Activated T-helper 1 cell treated with Interleukin-2 at 50 U/mL for 16 hours (primary cell): Measurements from ENCODE around the gene RER1.

Experiments used
- DNase-seq: peaks from one replicate; pipeline ENCODE4 v3.0.0-alpha.2; 2020; ENCODE audit warnings: low read depth

Gene RER1

GRCh38 chr1:2389644-2390043, 2.0 kb upstream of the RER1 start:
- DNase-seq = no peak

GRCh38 chr1:2391931-2392509, 379 bp downstream of the RER1 start:
- no peak for DNase-seq

- DNase-seq = no peak
These were observed 1.0 kb downstream of the RER1 start for GRCh38 chr1:2392686-2393085.

- no peak for DNase-seq
These were observed 1.8 kb downstream of the RER1 start for GRCh38 chr1:2393471-2393877.

DNA sequence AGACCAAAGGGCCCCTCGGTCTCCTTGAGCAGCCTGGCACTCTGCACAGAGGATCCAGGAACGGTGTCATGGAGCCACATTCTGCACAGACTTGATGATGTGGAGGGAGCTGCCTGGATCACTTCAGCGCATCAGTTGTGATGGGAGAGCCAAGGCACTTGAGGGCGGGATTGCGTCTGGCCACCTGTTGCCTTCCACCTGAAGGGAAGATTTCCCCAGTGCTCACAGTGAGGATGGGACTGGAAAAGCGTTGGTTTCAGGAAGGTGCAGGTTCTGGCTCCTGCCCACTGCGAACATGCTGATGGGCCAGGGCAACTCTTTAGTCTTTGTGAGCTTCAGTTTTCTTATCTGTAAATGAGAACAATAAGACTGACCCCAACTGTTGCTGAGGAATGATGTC, 2.6 kb downstream of the RER1 start:
- no peak for DNase-seq

DNA sequence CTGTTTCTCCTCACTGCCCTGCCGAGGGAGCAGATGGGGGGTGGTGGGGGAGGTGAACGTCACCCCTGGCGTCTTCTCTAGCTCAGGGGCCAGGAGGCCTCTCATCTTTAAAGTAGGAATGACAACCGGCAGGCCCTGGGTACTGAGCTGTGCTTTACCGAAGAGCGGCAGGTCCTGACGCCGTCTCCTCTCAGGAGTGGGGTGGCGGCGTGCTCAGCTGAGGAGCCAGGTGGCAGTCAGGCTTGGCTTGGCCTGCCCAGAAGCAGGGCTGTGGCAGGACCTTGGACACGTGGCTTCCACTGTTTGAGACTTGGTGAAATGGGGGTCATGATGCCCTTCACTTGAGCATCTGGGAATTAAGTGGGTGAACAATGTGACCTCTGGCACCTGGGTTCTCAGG, 3.1 kb downstream of the RER1 start:
- DNase-seq = no peak

GRCh38 chr1:2395245-2395644, 3.6 kb downstream of the RER1 start:
- DNase-seq = no peak

DNA sequence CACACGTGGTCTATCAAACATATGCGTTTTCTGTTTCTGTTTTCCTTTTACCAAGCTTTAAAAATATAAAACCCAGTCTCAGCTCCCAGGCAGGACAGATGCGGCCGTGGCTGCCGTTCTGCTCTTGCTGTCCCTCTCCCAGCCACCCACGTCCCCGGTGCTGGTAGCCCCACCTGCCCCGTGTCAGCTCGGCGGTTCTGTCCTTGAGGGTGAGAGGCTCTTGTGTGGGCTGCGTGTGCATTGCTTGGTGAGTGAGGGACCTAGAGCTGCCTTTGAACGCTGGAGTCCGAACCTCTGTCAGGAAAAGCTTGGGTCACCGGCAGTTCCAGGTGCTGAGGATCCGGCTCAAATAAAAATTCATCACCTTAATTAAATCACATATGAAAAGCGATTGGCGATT, 4.4 kb downstream of the RER1 start:
- no peak for DNase-seq

DNA sequence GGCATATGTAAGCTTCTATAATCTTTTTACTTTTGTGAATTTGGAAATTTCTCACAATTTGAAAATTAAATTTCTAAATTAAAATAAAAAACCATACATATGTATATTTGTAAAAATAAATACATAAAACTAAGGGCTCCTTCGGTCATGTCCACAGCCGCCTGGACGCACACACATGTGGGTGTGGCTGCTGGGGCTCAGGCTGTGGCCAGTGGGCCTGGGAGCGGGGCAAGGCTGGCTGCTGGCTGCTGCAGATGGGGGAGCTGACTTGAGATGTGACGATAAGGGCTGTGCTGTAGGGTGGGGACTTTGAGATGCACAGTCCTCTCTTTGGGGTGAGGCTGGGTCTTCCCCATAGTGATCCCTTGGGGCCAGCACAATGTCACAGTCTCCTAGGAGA, 4.8 kb downstream of the RER1 start:
- no peak for DNase-seq

GRCh38 chr1:2397007-2397679, 5.5 kb downstream of the RER1 start:
- no peak for DNase-seq

DNA sequence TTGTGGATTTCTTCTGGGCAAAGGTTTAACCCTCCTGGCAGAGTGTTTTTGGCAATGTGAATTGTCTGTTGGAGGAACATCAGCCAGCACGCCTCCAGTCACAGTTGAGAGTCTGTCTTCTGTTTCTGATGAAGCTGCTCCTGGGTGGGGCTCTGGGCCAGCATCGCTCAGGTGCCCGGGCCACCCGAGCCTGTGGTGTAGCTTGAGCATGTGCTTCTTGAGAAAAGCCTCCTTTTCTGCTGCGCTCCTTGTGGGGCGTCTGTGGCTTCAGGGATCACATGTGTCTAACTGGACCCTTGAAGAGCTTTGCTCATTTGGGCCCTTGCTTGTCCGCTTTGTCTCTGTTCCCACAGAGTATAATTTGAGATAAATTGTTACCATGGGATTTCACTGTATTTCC, 7.2 kb downstream of the RER1 start:
- DNase-seq = no peak

- no peak for DNase-seq
These were observed 8.4 kb downstream of the RER1 start for GRCh38 chr1:2399890-2400575.

DNA sequence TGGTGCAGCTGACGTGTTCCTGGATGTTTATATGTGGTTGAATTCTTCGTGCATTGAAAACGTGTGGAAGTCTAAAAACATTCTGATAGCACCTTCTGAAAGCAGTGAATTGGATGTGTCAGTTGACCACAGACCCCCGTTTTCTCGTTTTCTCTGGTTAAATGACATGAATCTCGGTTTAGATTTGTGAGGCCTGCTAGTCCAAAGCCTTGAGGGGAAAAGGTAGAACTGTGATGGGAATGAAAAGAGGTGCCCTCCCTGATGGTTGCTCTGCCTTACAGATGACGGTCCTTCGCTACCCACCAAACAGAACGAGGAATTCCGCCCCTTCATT, 8.9 kb downstream of the RER1 start:
- no peak for DNase-seq

- no peak for DNase-seq
These were observed 9.5 kb downstream of the RER1 start for GRCh38 chr1:2400950-2401649.

GRCh38 chr1:2402420-2402819, 10.8 kb downstream of the RER1 start:
- no peak for DNase-seq

GRCh38 chr1:2403273-2403672, 11.6 kb downstream of the RER1 start:
- DNase-seq = no peak

- DNase-seq = no peak
These were observed 12.7 kb downstream of the RER1 start for GRCh38 chr1:2404142-2404889.

DNA sequence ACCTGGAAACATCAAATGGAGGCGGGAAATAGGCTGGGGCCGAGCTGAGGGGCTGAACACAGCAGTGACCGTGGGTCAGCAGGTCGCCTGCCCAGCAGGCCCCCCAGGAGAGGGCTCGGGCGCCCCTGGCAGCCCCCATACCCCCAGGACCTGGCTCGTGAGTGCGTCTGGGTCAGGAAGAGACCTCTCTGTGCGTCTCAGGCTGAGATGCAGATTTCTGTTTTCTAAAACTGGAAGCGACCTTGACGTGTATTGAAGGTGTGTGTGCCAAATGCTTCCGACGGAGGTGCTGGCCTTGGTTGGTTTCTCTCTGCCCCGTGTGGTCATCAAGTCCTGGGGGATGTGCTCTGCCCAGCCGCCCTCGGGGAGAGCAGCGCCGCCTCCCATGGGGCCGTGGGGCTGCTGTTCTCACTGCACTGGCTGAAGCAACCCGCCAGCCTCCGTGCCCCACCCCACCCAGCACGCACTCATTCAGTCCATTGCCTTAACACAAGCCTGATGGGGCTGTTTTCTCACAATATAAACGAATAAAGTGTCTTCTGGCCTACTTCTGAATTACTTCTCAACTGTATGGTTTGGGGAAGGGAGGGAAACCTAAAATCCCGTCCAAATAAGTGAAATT, 13.4 kb downstream of the RER1 start:
- DNase-seq = no peak

DNA sequence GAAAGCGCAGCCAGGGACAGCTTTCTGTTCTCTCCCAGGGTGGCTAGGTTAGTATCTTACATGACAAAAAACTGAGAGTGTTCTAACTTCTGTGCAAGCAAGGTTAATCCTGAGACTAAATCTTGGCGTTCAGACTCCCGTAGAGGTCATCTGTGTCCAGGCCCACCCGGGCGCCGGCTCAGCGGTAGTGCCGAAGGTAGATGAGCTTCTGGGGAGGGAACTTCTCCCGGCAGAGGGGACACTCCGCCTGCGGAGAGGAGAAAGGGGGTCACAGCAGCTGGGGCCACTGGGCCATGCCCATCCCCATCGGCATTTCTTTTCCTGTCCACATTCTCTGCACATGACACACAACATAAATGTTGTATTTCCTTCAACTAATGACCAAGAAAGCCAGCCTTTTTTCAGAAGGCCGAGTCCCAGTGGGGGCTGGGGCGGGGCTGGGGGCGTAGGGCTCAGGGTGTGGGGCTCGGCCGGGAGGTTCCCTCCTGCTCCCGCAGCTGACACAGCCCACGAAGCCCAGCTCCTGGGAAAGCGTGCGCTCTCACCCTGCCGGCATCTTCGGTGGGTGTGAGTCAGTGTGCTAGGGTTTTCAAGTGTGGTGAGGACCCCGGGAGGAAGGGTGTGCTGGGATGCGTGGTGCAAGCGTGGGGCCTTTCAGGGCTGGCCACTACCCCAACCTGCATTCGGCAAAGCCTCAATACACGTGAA, 14.1 kb downstream of the RER1 start:
- no peak for DNase-seq

DNA sequence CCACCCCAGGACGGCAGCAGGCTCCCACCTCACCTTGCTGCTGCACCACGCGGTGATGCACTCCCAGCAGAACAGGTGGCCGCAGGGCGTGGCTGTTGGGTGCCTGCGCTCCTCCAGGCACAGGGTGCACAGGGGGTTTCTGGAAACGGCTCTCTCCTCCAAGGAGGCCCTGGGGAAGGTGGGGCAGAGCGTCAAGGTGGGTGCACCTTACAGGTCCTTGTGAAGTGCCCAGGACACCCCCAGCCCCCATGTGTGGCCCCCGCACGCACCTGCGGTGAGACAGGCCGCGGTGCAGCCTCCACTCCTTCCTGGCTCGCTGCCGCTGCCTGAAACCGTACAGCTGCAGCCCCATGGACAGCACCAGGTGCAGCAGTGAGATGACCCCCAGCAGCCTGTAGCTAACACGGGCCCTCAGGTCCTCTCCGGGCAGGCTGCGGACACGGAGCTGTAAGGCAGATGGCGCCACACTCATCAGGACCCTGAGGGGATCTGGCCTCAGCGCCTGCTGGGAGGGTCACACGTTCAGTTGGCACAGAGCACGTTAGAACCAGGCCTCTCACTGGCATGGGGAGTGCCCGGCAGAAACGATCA, 14.9 kb downstream of the RER1 start:
- no peak for DNase-seq
